ENCODE measurements around the gene TRPM1.

Gene TRPM1

GRCh38 chr15:30962079-30962478 lies 139.4 kb downstream of the TRPM1 start:
- peak; percentile 54 to 78 for DNase-seq

GRCh38 chr15:30958219-30958618 lies 143.3 kb downstream of the TRPM1 start:
- no peak for DNase-seq

- DNase-seq, result no peak
Measured at GRCh38 chr15:30956216-30957124, 145.1 kb downstream of the TRPM1 start.

GRCh38 chr15:30954674-30955073 lies 146.9 kb downstream of the TRPM1 start:
- no peak for DNase-seq

GRCh38 chr15:30953731-30954378 lies 147.7 kb downstream of the TRPM1 start:
- no peak for DNase-seq

GRCh38 chr15:30953183-30953582 lies 148.3 kb downstream of the TRPM1 start:
- no peak for DNase-seq
